Neural progenitor cell (in vitro differentiated cells): ENCODE measurements around the gene GABRB2.

Experiments
- EZH2 ChIP-seq: fragments of 200-600 bp; sonication (generic); IDR thresholded peaks from 2 replicates; pipeline ENCODE4 v1.6.1; 2017; ENCODE audit warnings: antibody characterized with exemption, mild to moderate bottlenecking, moderate library complexity
- EZH2phosphoT487 ChIP-seq: fragments of 200-600 bp; sonication (generic); IDR thresholded peaks from 2 replicates; pipeline ENCODE4 v1.6.1; 2017; ENCODE audit warnings: antibody characterized with exemption
- TF ChIP-seq, protein P1 (sequence below): fragments of 200-600 bp; sonication (generic); IDR thresholded peaks from 2 replicates; pipeline ENCODE4 v1.5.1; 2017; ENCODE audit warnings: antibody characterized with exemption, mild to moderate bottlenecking

DNA sequence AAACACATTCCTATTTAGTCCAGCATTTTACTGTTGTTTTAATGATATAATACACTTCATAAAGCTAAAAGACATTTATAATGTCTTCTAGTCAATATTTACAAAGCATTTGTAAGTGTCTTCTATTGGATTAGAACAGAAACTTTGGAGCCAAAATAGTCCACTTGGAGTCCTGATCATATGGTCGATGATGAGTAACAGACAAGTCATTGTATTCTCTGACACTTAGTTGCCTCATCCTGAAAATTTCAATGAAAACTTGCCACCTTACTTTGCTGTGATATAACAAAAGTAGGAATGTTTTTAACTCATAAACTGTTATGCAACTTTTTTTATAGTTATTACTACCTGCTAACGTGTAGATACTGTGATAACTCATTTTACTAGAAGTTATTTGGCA, 132.5 kb downstream of the GABRB2 start:
- TF ChIP-seq, protein P1, sequence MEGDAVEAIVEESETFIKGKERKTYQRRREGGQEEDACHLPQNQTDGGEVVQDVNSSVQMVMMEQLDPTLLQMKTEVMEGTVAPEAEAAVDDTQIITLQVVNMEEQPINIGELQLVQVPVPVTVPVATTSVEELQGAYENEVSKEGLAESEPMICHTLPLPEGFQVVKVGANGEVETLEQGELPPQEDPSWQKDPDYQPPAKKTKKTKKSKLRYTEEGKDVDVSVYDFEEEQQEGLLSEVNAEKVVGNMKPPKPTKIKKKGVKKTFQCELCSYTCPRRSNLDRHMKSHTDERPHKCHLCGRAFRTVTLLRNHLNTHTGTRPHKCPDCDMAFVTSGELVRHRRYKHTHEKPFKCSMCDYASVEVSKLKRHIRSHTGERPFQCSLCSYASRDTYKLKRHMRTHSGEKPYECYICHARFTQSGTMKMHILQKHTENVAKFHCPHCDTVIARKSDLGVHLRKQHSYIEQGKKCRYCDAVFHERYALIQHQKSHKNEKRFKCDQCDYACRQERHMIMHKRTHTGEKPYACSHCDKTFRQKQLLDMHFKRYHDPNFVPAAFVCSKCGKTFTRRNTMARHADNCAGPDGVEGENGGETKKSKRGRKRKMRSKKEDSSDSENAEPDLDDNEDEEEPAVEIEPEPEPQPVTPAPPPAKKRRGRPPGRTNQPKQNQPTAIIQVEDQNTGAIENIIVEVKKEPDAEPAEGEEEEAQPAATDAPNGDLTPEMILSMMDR, result no peak
- TF ChIP-seq EZH2, result no peak
- TF ChIP-seq EZH2phosphoT487, result no peak
